IPS-NIHi11 (cell line): ENCODE data around the gene SMTNL2.
"Not testable (repeated sequence)": the region's sequence is repeated elsewhere in the genome, so short reads cannot be mapped to it uniquely, and the experiment has no call there.

Experiments used
- DNase-seq: peaks from one replicate; pipeline ENCODE4 v3.0.0; 2012; ENCODE audit warnings: mixed read lengths, low spot score

SMTNL2 gene

DNA sequence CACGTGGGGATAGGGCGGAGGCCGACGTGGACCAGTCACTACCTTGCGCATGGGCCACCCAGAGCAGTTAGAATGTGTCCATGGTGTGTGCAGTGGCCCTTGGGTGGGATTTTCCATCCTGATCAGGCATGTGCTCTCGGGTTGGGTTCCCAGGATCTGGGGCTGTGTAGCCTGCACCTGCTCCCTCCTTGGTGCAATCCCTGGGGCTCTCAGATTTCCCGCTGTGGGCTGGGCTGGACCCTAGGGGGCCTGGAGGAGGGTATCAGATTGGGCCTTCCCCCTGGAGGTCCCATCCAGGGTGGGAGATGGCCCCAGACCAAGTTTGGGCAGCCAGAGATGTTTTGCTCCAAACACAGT, 1.3 kb downstream of the SMTNL2 start:
- no peak for DNase-seq

- DNase-seq = no peak
These were observed 1.7 kb downstream of the SMTNL2 start for GRCh38 chr17:4586043-4586442.

DNA sequence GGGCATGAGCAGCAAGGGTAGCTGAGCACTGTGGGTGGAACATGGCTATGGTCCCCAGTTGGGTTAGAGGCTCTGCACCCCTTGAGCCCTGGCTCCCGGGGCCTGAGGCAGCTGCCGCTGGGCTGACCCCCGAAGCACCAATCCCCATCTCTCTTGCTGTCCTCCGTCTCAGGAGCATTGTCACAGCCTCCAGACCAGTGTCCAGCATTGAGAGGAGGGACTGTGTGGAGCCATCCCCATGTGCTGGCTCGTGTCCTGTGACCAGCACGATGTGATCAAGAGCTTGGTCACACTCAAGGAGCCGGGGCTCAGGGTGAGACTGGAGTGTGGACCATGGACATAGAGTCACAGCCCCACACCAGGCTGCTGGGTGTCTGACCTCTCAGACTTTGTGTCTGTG, 2.9 kb downstream of the SMTNL2 start:
- DNase-seq = no peak

DNA sequence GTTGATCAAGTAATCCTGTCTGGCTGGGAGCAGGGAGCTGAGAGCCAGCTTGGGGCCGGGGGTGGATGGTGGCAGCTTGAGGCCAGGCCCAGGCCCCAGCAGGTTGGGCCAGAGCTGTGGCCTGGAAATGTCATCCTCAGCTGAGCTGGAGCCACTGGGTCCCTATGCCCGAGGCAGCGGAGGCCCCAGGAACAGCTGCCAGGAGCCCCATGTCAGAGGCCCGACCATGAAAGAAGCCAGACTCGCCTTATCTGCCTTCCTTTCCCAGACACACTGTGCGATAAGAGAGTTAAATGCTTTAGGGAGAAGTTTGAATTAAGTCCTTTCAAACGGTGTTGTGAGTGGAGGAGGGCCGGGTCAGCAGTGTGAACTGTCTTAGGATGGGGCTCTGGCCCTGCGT, 3.5 kb downstream of the SMTNL2 start:
- no peak for DNase-seq

- no peak for DNase-seq
These were observed 4.1 kb downstream of the SMTNL2 start for GRCh38 chr17:4588391-4588790.

- DNase-seq = no peak
These were observed 4.7 kb downstream of the SMTNL2 start for GRCh38 chr17:4588898-4589625.

DNA sequence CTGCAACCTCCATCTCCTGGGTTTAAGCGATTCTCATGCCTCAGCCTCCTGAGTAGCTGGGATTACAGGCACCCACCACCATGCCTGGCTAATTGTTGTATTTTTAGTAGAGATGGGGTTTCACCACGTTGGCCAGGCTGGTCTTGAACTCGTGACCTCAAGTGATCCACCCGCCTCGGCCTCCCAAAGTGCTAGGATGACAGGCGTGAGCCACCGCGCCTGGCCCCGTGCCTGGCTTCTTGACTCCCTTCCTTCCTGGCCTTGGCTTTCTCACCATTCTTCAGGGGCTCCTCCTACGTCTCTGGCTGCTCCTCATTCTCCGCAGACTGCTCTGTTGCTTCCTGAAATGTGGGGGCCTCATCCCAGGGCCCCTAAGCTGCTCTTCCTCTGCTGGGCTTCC, 5.7 kb downstream of the SMTNL2 start:
- DNase-seq = not testable (repeated sequence)

DNA sequence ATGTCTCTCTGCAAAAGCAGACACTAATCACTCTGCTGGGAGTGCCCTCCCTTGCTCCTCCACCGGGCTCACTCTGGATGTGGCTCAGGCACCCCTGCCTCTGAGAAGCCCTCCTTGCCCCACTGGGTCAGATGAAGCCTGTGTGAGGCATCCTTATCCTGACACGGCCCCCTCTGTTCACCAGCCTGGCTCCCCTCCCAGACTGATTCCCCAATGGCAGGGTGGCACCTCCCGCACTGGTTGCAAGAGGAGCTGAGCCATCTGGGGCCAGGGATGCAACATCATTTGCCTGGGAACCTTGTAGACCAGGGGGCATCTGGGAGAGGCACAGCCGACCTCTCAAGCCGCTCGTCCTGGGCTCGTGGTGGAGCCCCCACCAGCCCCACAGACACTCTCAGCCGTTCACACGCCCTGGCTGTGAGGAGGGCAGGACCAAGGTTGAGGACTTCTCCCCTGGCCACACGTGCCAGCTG, 6.7 kb downstream of the SMTNL2 start:
- no peak for DNase-seq

GRCh38 chr17:4591529-4591928, 7.2 kb downstream of the SMTNL2 start:
- no peak for DNase-seq

- no peak for DNase-seq
These were observed 8.1 kb downstream of the SMTNL2 start for GRCh38 chr17:4592240-4593005.

DNA sequence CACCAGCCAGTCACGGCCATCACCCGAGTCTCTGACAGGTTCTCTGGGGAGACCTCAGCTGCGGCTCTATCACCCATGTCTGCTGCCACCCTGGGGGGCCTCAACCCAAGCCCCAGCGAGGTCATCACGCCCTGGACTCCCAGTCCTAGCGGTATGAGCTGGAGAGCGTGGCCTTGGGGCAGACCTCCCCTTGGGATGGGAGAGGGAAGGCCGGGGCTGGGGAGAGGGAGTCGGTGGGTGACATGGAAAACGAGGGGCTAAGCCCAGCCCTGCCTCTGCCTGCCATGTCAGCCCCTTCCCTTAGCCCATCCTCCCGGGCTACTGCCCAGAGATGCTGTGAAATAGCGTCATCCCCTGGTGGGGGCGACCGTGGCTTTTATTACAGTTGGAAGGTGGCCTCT, 8.7 kb downstream of the SMTNL2 start:
- no peak for DNase-seq

- no peak for DNase-seq
These were observed 10.1 kb downstream of the SMTNL2 start for GRCh38 chr17:4594406-4594805.

GRCh38 chr17:4594931-4595684, 10.8 kb downstream of the SMTNL2 start:
- DNase-seq = peak; percentile 88

DNA sequence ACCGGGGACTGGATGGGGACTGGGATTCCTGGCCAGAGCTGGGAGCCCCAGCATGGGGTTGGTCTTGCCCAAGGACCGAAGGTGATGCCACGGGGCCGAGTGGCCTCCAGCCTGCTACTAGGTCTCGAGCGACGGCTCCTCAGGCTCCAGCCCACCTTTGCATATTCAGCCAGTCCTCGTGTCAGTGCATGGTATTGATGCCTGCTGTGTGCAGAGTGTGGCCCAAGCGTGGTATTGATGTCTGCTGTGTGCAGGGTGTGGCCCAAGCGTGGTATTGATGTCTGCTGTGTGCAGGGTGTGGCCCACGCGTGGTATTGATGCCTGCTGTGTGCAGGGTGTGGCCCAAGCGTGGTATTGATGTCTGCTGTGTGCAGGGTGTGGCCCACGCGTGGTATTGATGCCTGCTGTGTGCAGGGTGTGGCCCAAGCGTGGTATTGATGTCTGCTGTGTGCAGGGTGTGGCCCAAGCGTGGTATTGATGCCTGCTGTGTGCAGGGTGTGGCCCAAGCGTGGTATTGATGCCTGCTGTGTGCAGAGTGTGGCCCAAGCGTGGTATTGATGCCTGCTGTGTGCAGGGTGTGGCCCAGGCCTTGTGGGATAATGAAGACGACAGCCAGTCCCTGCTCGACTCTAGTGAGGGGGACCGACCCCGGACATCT, 11.5 kb downstream of the SMTNL2 start:
- not testable (repeated sequence) for DNase-seq

- DNase-seq = no peak
These were observed 12.5 kb downstream of the SMTNL2 start for GRCh38 chr17:4596636-4597380.

DNA sequence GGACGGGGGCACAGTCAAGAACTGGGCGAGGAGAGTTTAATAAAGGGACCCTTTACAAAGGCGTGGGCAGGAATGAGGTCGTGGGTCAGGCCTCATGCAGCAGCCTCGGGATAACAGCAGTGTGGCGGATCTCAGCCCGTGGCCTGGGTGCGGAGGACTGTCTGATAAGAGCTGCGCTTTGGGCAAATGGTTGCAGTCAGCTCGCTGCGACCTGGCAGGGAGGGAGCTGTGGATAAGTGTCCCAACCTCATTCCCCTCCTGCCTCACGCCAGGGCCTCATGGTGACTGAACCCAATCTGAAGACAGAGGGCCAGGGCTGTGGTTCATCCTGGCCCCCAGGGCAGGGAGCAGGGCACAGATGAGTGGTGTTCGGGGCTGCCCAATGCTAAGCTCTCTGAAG, 13.6 kb downstream of the SMTNL2 start:
- DNase-seq = no peak

- no peak for DNase-seq
These were observed 14.6 kb downstream of the SMTNL2 start for GRCh38 chr17:4598776-4599504.

- DNase-seq = peak; percentile 72
These were observed 15.4 kb downstream of the SMTNL2 start for GRCh38 chr17:4599505-4600281.

DNA sequence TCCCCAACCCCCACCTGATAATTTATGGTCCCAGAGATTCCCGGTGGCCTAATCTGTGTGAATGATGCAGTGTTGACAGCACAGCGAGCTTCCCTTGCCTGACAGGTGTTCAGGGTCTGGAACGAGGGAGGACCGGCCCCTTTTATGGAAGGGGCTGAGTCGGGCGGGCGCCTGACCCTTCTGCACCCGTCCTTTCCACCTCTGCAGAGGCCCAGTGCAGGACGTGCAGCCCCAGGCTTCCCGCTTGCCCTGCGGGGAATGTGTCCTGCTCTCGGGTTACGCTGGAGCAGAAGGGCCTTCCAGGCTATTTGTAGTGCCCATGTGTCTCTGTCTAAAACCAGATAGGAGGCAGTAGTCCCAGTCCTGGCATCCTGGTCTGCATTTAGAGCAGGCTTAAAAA, 16.2 kb downstream of the SMTNL2 start:
- no peak for DNase-seq

GRCh38 chr17:4601326-4601725, 17.0 kb downstream of the SMTNL2 start:
- DNase-seq = no peak
